GM18511 (cell line): ENCODE measurements around the gene SYTL1.

Source experiments
- ATAC-seq: cut with Tn5 transposase; IDR thresholded peaks from one replicate; pipeline ENCODE4 v1.9.1; 2021; ENCODE audit warnings: mild to moderate bottlenecking, moderate library complexity; ENCODE audit not compliant: unreplicated experiment

The SYTL1 gene

GRCh38 chr1:27346991-27347624, 5.3 kb downstream of the SYTL1 start:
- no peak for ATAC-seq

DNA sequence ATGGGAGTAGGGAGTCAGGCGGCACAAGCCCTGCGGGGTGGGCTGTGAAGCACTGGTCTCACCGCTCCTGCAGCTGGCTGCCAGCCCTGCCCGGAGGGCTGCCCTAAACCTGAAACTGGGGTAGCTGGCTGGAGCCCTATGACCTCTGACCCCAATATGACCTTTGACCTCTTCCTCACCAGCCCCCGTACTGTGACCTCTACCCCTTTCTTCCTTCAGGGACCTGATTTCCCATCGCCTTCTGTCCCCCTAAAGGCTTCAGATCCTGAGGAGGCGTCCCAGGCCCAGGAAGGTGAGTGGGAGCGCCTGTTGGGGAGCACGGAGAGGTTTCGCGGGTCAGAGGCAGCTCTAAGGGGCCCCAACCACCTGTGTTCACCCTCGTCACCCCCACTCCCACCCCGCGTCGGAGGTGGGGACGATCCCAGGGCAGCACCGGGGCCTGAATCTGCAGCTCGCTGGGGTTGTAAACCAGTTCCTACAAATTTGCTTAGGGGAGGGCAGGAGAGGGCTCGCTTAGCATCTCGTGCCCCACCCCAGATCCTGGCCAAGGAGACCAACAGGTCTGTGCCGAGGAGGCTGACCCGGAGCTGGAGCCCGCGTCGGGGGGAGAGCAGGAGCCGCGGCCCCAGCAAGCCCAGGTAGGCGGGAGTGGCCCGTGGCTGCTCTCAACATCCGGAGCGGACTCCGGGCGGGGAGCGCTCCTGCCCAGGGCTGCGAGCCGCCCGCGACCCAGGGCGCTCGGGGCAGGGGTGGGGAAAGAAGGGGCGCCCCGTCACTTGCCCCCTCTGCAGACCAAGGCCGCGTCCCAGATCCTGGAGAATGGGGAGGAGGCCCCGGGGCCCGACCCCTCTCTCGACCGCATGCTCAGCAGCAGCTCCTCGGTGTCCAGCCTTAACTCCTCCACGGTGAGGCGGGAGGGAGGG, 7.3 kb downstream of the SYTL1 start:
- no peak for ATAC-seq

GRCh38 chr1:27349784-27350662, 8.2 kb downstream of the SYTL1 start:
- no peak for ATAC-seq

DNA sequence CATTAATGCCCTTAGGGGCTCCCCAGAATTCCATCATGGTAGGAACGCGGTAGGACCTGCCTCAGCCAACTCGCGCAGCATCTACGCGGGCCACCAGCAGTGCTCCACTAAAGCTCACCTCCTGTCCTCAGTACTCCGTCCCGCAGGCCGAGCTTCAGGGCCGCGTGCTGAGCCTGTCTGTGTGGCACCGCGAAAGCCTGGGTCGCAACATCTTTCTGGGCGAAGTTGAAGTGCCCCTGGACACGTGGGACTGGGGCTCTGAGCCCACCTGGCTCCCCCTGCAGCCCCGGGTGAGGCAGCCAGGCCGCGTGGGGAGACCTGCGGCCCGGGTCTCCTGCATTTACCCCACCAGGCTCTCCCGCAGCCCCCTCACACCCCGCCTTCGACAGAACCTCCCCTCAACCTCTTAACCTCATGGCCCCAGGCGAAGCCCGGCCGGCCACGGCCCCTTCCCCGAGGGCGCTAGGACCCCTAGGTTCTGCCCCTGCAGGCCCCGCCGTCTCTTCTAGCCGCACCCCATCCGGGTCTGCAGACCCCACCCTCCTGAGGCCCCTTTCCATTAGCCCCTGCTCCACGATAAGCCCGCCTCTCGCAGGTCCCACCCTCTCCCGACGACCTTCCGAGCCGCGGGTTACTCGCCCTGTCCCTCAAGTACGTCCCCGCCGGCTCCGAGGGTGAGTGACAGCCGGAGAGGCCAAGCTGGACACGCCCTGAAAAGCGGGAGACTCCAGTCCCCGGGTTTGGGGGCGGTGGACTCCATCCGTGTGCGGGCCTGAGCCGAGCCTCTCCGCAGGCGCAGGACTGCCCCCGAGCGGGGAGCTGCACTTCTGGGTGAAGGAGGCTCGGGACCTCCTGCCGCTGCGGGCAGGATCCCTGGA, 9.1 kb downstream of the SYTL1 start:
- ATAC-seq = no peak

DNA sequence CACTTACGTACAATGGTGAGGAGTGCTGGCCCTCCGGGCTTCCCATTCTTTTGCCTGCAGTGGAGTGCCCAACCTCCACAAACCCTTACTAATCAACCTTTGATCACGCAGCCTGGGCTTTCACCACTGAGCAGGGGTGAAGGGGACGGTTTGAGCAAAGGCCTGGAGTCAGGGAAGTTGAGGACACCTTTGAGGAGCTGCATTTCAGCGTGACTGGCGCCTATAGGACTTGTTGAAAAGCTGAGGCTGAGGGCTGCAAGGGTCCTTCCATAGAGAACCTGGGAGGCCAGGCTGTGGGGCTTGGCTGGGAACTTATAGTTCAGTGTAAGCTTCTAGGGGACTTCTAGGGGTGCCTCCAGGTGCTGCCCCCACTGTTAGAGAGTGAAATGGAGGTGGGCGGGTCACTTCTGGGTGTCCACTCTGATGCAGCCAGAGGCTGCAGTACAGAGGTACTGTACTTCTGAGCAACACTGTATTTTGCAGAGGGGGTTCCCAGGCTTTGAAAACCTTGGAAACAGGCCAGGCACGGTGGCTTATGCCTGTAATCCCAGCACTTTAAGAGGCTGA, 9.8 kb downstream of the SYTL1 start:
- no peak for ATAC-seq

- ATAC-seq = no peak
These were observed 11.3 kb downstream of the SYTL1 start for GRCh38 chr1:27353166-27353565.

GRCh38 chr1:27353629-27354028, 11.8 kb downstream of the SYTL1 start:
- ATAC-seq = no peak

DNA sequence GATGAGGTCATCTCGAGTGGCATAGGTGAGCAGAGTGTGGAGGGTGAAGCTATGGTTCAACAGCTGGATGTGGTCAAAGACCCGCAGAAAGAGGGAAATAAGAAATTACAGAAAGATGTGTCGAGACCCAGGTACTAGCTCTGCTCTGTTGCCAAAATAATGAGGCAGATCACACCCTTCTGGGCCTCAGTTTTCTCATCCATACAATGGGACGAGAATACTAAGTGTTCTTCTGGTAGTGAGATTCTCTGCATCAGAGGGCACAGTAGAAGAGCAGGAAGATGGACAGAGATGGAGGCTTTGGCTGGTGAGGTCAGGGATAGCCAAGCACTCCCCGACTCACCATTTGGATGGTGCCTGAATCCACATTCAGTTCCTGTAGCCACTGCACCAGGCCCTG, 13.9 kb downstream of the SYTL1 start:
- ATAC-seq = no peak

DNA sequence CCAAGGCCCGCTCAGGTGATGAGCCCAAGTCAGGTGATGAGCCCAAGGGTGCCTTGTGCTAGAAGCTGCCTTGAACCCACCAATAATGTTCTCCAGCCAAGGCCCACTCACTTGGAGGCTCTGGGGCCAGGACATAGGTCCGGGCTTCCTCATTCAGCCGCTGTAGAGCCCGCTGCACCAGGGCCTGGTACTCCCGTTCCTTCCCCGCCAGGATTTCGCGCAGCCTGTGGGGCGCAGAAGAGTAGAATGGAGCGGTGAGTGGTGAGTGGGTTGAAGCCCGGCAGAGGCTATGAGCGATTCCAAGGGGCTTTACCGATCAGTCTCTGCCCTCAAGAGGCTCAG, 14.4 kb downstream of the SYTL1 start:
- no peak for ATAC-seq

- ATAC-seq = no peak
These were observed 14.9 kb downstream of the SYTL1 start for GRCh38 chr1:27356619-27357280.

- peak; percentile 46 for ATAC-seq
These were observed 15.6 kb downstream of the SYTL1 start for GRCh38 chr1:27357281-27358037.

DNA sequence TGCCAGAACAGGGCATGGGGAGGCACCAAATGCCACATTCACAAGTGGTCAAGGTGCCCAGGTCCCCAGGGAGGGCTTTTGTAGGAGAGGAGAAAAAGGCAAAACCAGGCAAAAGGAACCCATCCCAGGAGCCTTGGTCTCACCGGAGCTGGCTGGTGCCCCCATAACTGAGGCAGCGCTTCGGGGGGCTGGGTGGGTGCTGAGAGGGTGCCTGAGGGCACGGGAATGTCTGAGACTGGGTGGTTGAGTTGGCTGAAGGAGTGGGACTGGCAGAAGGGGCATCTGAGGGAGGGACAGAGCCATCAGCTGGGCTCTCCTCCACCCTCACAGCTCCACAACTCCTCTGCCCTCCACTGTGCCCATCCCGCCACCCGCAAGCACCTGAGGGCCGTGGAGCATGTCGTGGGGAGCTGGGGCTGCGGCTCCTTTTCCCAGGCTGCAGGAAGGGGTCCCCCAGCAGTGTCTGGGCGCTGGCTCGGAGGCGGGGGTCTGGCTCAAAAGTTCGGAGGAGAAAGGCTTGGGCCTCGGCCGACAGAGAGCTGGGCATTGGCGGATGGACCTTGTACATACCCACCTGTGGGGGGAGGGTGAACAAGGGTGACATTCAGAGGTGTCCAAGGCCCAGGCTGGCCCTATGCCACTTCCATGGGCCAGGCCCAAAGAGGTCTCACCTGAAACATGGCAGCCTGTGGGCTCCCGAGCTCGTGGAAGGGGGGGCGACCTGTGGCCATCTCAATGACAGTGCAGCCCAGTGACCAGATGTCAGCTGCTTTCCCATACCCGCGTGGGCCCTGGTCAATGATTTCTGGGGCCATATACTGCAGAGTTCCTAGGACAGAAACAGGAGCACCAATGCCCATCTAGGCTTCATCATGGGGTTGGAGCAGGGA, 16.5 kb downstream of the SYTL1 start:
- no peak for ATAC-seq

DNA sequence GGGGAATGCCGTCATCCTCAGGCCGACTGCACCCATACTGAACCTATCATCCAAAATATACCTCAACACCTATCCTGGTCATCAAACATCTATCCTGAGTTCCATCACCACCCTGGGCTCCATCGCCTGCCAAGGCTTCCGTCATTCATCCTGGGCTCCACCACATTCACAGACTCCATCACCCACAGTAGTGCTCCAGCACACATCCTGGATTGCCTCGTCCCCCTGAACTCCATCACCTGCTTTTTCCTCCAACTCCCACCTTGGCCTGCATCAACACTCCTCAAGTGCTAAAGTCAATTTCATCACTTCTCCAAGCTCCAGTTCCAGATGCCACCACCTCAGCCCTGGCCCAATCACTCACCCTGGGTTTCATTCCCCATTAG, 17.1 kb downstream of the SYTL1 start:
- ATAC-seq = no peak

DNA sequence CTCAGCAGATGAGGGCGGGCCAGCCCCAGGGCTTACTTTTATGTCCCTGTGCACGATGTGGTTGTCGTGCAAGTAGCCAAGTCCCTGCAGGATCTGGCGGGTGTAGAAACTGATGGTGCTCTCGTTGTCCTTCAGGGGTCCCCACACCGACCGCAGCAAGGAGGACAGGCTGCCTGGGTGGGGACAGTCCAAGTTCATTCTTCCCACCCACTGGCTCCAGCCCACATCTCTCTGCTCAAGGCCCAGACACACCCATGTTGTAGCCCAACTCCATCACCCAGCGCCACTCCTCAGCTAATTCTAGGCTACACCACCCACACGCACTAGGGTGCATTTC, 18.0 kb downstream of the SYTL1 start:
- no peak for ATAC-seq

- no peak for ATAC-seq
These were observed 18.6 kb downstream of the SYTL1 start for GRCh38 chr1:27360159-27361043.

GRCh38 chr1:27361044-27361402, 19.2 kb downstream of the SYTL1 start:
- ATAC-seq = no peak

GRCh38 chr1:27361553-27361952, 19.7 kb downstream of the SYTL1 start:
- ATAC-seq = no peak
